NCI-H2107 treated with DMSO at 0.1 percent for 48 hours (cell line): Measurements from ENCODE around the gene CCL11.

Experiments used
- DNase-seq: peaks from one replicate; lab custom pipeline; 2025; ENCODE audit not compliant: unreplicated experiment; lab: John Stamatoyannopoulos, UW

Gene CCL11

DNA sequence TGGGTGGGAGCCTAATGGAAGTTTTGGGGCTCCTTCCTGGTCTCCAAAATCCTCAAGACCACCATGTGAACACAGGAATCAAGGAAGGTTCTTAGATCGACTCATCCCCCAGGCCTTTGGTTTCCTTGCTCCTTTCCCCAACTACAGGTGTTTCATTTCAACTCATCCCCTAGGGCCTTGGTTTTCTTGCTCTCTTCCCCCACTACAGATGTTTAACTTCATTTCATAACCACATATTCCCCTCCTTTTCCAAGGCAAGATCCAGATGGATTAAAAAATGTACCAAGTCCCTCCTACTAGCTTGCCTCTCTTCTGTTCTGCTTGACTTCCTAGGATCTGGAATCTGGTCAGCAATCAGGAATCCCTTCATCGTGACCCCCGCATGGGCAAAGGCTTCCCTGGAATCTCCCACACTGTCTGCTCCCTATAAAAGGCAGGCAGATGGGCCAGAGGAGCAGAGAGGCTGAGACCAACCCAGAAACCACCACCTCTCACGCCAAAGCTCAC is at the start of gene CCL11:
CCL11 (plus strand) TSS at position 457 of the 507 bp plus-strand sequence. CDS start 67 bp downstream, outside the sequence.
- DNase-seq = no peak

GRCh38 chr17:34236281-34236892 is 49.2 kb upstream of the CCL11 start:
- no peak for DNase-seq

GRCh38 chr17:34237458-34237857 is 48.1 kb upstream of the CCL11 start:
- no peak for DNase-seq

- no peak for DNase-seq
Measured at GRCh38 chr17:34241062-34241461, 44.5 kb upstream of the CCL11 start.

- DNase-seq = no peak
Measured at GRCh38 chr17:34242587-34243363, 42.8 kb upstream of the CCL11 start.

DNA sequence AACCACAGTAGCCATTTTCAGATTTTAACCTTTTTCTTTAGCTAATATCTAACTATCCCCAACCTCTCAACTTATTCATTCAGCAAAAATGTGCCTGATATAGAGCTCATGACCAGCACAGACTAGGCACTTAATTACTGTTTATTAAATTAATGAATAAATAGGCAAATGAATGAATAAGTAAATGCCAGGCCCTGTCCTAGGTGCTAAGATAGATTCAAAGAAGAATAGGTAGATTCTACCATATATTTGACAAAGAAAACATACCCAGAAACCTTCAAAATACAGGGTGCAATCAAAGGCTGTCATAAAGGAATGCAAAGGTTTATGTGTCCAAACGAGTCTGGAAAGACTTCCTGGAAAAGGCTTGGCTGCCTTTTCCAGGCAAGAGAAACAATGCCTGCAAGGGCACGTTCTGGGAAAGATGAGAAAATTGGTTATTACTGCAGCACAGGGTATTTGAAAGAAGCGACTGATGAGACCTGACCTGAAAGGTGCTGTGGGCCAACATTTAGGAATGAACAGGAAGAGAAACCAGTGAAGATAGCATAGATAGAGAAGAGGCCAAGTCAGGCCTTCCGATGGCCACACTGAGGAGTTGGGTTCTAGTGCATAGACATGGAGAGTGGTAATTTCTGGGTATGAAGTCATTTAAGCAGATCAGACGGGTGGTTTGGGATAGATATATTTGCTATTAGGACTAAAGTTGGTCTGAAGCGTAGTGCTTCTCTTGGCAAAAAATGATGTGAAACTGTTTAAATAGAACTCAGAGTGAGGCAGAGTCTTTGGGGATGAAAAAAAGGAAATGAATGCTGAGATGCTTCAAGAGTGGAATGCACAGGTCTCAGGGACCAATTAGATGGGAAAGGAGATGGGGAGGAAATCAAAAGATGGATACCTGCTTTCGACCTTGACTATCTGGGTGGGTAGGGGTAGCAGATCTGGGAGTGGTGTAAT is 41.9 kb upstream of the CCL11 start:
- no peak for DNase-seq

DNA sequence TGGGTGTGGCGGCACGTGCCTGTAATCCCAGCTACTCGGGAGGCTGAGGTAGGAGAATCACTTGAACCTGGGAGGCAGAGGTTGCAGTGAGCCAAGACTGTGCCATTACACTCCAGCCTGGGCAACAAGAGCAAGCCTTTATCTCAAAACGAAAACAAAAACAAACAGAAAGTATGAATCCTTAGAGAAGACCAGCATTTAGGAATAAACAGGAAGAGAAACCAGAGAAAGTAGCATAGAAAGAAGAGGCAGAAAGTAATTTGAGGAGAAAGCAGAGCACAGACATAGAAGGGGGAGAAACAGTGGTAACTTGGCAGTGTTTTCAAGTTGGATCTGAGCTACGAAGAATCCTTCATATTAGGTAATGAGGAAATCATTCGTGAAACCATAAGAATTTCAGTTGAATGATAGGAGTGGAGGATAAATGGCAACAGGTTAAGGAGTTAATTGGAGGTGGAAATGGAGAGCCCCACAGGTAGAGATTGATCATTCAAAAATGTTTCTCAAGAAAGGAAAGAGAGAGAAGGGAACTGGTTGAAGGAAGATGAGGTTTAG is 40.1 kb upstream of the CCL11 start:
- no peak for DNase-seq

- no peak for DNase-seq
Measured at GRCh38 chr17:34246446-34246845, 39.1 kb upstream of the CCL11 start.

GRCh38 chr17:34246881-34247280 is 38.7 kb upstream of the CCL11 start:
- no peak for DNase-seq

DNA sequence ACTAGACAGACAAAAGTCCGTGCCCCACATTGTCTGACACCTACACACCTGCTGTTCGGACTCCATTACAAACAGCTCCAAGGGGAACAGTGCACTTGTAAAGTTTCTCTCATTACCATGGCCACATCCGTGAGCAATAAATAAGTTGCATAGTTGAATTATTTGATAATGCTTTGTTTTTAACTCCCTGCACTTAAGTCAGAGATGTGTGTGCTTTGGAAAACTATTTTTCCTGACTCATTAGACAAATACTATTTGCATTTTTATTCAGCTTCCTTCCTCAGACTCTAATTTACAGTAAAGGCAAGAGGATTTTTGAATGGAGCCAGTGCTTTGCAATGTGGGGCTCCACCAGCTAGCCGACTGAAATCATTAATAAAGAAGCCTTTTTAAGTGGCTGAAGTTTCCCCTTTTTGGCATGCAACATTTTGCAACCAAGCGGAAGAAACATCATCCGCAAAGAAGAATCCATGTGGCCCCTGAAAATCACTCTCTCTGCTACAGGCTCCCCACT is 37.0 kb upstream of the CCL11 start:
- no peak for DNase-seq

GRCh38 chr17:34249061-34249460 is 36.5 kb upstream of the CCL11 start:
- DNase-seq = no peak

GRCh38 chr17:34249478-34249877 is 36.1 kb upstream of the CCL11 start:
- no peak for DNase-seq

GRCh38 chr17:34251186-34251585 is 34.4 kb upstream of the CCL11 start:
- no peak for DNase-seq

DNA sequence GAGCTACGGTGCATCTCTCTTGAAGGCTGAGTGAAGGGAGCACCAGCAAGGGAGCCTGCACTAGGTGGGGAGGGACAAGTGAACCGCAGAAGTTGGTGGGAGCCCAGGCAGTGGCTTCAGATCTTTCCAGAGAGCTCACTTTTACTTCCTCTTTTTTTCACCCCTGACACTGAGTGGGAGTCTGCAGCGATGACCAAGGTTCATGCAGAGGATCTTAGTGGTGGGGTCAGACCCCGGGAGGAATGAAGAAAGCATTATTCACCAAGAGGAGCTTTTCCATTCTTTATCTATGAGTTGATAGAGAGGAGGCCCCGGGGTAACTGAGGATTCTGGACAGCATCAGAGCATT is 33.5 kb upstream of the CCL11 start:
- DNase-seq = no peak

GRCh38 chr17:34252444-34253138 is 33.0 kb upstream of the CCL11 start:
- no peak for DNase-seq

DNA sequence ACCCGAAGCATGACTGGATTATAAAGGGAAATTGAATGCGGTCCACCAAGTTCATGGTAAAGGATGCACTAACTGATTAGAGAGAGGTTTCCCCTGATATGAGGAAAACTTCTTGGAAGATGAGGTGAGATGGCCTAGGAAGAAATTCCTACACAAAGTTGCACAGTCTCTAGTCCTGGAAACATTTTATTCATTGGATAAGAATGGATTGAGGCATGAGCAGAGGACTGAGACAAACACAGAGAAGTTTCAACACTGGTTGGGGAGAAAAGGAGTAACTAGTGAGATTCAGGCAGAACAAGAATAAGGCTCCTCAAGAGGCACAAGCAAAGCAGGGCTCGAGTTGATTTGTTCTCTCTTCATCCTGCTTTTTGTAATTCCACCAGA is 32.4 kb upstream of the CCL11 start:
- no peak for DNase-seq

DNA sequence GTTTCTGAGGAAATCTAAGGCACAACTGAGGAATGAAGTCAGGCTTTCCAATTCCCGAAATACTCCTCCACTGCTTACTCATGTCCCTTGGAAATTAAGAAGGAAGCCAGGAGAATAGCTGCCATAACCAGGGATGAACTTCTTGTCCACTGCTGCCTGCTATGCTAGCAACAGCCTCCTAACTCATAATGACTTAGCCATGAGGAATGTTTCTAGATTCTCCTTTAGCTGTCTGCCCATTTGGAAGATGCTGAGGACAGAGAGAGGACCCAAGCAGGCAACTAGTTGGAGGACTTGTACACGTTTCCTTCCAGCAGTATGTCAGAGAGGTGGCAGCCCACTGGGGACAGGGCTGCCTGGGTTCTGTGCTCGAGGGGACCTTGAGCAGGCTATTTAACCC is 31.4 kb upstream of the CCL11 start:
- DNase-seq = no peak

DNA sequence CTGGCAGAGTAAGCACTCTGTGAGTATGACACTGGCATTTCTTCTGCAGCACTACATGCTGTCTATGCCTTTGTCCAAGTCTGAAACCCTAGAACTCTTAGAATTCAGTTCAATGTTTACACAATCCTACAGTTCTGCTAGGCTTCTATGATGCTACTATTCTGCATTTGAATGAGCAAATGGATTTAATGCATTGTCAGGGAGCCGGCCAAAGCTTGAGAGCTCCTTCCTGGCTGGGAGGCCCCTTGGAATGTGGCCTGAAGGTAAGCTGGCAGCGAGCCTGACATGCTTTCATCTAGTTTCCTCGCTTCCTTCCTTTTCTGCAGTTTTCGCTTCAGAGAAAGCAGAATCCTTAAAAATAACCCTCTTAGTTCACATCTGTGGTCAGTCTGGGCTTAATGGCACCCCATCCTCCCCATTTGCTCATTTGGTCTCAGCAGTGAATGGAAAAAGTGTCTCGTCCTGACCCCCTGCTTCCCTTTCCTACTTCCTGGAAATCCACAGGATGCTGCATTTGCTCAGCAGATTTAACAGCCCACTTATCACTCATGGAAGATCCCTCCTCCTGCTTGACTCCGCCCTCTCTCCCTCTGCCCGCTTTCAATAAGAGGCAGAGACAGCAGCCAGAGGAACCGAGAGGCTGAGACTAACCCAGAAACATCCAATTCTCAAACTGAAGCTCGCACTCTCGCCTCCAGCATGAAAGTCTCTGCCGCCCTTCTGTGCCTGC is 30.7 kb upstream of the CCL11 start, which contains the start of gene CCL2:
CCL2 (plus strand) TSS at position 635 of the 730 bp plus-strand sequence; CDS start at position 700, 65 bp downstream.
- peak; percentile 12 for DNase-seq

GRCh38 chr17:34255381-34255732 is 30.2 kb upstream of the CCL11 start:
- DNase-seq = no peak

DNA sequence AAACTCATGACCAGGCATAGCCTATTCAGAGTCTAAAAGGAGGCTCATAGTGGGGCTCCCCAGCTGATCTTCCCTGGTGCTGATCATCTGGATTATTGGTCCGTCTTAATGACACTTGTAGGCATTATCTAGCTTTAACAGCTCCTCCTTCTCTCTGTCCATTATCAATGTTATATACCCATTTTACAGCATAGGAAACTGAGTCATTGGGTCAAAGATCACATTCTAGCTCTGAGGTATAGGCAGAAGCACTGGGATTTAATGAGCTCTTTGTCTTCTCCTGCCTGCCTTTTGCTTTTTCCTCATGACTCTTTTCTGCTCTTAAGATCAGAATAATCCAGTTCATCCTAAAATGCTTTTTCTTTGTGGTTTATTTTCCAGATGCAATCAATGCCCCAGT is 29.7 kb upstream of the CCL11 start:
- no peak for DNase-seq
